Measurements from ENCODE around the gene SLC7A6. TPM values are rescaled to one million over a fixed set of nuclear protein-coding genes. Genes with fewer than 3 reads are reported as not detected.

SLC7A6 gene
- total RNA-seq, 1 donor from 2014 or later = 44.2 TPM

GRCh38 chr16:68242085-68242484 is 22.2 kb upstream of the SLC7A6 start:
- DNase-seq = no peak

GRCh38 chr16:68242926-68243858 is 21.1 kb upstream of the SLC7A6 start:
- DNase-seq = no peak
- no peaks in the 10 kb centered on the region for H3K36me3 ChIP-seq
- H3K9me3 ChIP-seq (replicated peaks) = no peaks in the 10 kb centered on the region
- H3K4me3 ChIP-seq = no peak overlapping the region
- no peaks in the 10 kb centered on the region for H3K27me3 ChIP-seq (ENCODE audit: low read depth)
- intact Hi-C loops (cut with micrococcal nuclease) = no loop called here
- TF ChIP-seq, protein P1, sequence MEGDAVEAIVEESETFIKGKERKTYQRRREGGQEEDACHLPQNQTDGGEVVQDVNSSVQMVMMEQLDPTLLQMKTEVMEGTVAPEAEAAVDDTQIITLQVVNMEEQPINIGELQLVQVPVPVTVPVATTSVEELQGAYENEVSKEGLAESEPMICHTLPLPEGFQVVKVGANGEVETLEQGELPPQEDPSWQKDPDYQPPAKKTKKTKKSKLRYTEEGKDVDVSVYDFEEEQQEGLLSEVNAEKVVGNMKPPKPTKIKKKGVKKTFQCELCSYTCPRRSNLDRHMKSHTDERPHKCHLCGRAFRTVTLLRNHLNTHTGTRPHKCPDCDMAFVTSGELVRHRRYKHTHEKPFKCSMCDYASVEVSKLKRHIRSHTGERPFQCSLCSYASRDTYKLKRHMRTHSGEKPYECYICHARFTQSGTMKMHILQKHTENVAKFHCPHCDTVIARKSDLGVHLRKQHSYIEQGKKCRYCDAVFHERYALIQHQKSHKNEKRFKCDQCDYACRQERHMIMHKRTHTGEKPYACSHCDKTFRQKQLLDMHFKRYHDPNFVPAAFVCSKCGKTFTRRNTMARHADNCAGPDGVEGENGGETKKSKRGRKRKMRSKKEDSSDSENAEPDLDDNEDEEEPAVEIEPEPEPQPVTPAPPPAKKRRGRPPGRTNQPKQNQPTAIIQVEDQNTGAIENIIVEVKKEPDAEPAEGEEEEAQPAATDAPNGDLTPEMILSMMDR (IDR thresholded peaks at IDR 0.05; ENCODE audit: borderline replicate concordance) = no peak
- no peak overlapping the region for H3K27ac ChIP-seq (replicated peaks)
- H3K4me1 ChIP-seq = peaks cover 52% of the 10 kb centered on the region

More at GRCh38 chr16:68242085-68242484, 22.2 kb upstream of the SLC7A6 start:
- no peak overlapping the region for H3K4me3 ChIP-seq
- TF ChIP-seq, protein P1 (IDR thresholded peaks at IDR 0.05; ENCODE audit: borderline replicate concordance) = no peak
- no peaks in the 10 kb centered on the region for H3K9me3 ChIP-seq (replicated peaks)
- H3K36me3 ChIP-seq = no peaks in the 10 kb centered on the region
- intact Hi-C loops (cut with micrococcal nuclease) = no loop called here
- H3K4me1 ChIP-seq = peaks cover 48% of the 10 kb centered on the region
- H3K27me3 ChIP-seq (ENCODE audit: low read depth) = no peaks in the 10 kb centered on the region
- no peak overlapping the region for H3K27ac ChIP-seq (replicated peaks)

DNA sequence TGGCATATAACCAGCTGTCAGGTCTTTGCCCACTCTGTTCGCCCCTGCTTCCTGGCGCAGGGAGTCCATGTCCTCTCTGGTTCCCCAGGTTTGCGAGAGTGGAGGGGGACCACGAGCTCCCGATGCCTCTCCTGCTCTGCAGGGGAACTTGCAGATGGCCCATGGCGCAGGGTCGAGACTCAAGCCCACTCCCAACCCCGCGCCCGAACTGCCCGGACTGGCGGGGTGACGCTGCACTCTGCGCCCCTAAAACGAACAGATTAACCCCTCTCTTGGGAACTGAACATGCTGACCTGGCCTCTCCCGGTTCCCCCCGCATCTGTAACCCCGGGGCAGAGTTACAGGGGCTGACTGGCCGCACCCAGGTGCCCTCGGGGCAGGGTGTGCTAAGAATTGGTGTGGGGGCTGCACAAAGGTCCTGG is 19.8 kb upstream of the SLC7A6 start:
- H3K27ac ChIP-seq (replicated peaks) = peak overlapping the region; percentile 93
- intact Hi-C loops (cut with micrococcal nuclease) = no loop called here
- no peak for DNase-seq
- peak overlapping the region; percentile 84 for H3K4me3 ChIP-seq
- no peaks in the 10 kb centered on the region for H3K27me3 ChIP-seq (ENCODE audit: low read depth)
- peaks cover 11% of the 10 kb centered on the region for H3K36me3 ChIP-seq
- peaks cover 63% of the 10 kb centered on the region for H3K4me1 ChIP-seq
- TF ChIP-seq, protein P1 (IDR thresholded peaks at IDR 0.05; ENCODE audit: borderline replicate concordance) = no peak
- H3K9me3 ChIP-seq (replicated peaks) = no peaks in the 10 kb centered on the region

DNA sequence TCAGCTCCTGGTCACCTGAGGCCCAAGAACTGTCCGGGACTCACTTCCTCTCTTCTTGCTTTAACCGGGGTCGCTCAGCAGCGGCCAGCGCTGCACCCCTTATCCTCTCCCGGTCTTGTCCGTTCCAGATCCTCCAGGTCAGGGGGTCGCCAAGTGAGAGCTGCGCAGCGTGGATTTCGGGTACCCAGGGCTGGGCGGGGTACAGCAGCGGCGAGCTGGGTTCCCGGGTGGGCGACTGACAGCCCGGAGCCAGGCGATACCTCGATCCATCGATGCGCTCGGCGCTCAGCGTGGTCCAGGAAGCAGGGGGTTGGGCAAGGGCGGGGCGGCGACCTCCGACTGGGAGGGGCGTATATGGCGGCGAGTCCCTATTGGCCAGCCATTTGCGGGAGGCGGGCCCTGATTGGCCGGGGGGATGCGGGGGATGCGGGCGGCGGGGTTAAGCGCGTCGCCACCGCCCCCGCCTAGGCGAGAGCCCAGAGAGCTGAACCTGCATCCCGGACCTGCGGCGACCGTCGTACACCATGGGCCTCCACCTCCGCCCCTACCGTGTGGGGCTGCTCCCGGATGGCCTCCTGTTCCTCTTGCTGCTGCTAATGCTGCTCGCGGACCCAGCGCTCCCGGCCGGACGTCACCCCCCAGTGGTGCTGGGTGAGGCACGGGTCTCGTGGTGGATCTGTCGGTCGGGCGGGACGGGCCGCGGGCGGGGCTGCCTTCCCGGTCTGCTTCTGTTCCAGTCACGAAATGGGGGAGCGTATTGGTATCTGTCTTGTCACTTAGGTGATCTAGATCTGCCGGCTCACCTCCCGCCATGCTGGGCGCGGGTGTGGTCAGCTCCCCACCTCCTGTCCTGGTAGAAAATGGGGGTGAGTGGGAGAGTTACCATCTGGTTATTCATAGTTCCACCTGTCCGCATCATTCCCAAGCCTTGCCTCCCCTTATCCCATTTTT is 19.1 kb upstream of the SLC7A6 start, which contains the start of gene PLA2G15:
PLA2G15 (plus strand) TSS at position 471 of the 951 bp plus-strand sequence; CDS start at position 525, 54 bp downstream.
- H3K4me1 ChIP-seq = peaks cover 62% of the 10 kb centered on the region
- H3K36me3 ChIP-seq = peaks cover 18% of the 10 kb centered on the region
- TF ChIP-seq, protein P1 (IDR thresholded peaks at IDR 0.05; ENCODE audit: borderline replicate concordance) = no peak
- intact Hi-C loops (cut with micrococcal nuclease) = no loop called here
- H3K27ac ChIP-seq (replicated peaks) = peak within 1 kb of the TSS; percentile 93
- DNase-seq = peak; percentile 99
- H3K27me3 ChIP-seq (ENCODE audit: low read depth) = no peaks in the 10 kb centered on the region
- H3K9me3 ChIP-seq (replicated peaks) = no peaks in the 10 kb centered on the region
- peak within 1 kb of the TSS; percentile 84 for H3K4me3 ChIP-seq

DNA sequence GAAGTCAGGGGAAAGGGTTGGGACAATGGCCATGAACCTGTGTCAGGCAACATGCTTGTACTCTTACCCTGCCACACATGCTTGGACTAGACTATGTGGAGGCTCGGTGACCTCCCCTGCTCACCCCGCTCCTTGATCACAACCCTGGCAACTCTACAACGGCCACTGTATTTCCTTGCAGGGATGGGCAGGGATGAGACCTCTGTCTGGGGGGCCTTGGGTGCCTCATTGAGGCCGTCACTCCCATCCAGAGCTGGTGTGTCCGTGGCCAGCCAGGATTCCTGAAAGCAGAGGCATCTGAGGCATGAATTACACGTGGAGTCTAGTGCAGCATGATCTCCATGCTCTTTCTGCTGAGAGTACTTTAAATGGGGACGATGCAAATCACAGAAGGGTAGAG is 18.2 kb upstream of the SLC7A6 start:
- peak overlapping the region; percentile 84 for H3K4me3 ChIP-seq
- peak overlapping the region; percentile 93 for H3K27ac ChIP-seq (replicated peaks)

More for the DNA sequence above, 18.2 kb upstream of the SLC7A6 start:
- Histone ChIP-seq H3K36me3 (peaks cover 27% of the 10 kb centered on the region), H3K27me3 (ENCODE audit: low read depth) (no peaks in the 10 kb centered on the region), H3K9me3 (replicated peaks) (no peaks in the 10 kb centered on the region), H3K4me1 (peaks cover 69% of the 10 kb centered on the region)
- TF ChIP-seq, protein P1 (IDR thresholded peaks at IDR 0.05; ENCODE audit: borderline replicate concordance) = no peak
- DNase-seq = no peak
- intact Hi-C loops (cut with micrococcal nuclease) = no loop called here
